ENCODE data around the gene SLC24A3.

DNA sequence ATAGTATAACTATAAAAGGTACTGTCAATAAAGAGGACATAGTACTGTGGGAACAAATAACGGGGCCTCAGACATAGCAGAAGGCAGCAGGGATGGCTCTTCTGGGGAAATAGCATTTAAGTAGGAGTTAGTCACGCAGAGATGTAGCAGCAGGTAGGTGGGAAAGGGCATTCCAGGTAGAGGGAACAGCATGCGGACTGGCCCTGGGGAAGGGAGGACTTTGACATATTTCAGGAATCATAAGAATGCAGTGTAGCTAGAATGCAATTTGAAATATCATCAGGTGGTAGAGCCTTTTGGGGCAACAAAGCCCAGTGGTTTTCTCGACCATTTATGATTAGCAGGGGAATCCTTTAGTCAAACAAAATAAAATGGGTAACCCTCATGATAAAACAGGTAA, 191.1 kb downstream of the SLC24A3 start:
- TF ChIP-seq CTCF (conservative IDR thresholded peaks at IDR 0.05; ENCODE audit: low read length) (no peak), EZH2phosphoT487 (IDR thresholded peaks at IDR 0.05; ENCODE audit: borderline replicate concordance) (no peak)
